ELR (cell line): ENCODE results near the gene CHST14.

Experiments used
- DNase-seq: peaks from one replicate; pipeline ENCODE4 v3.0.0-alpha.2; 2015; ENCODE audit warnings: low read depth

CHST14 gene, protein sequence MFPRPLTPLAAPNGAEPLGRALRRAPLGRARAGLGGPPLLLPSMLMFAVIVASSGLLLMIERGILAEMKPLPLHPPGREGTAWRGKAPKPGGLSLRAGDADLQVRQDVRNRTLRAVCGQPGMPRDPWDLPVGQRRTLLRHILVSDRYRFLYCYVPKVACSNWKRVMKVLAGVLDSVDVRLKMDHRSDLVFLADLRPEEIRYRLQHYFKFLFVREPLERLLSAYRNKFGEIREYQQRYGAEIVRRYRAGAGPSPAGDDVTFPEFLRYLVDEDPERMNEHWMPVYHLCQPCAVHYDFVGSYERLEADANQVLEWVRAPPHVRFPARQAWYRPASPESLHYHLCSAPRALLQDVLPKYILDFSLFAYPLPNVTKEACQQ

DNA sequence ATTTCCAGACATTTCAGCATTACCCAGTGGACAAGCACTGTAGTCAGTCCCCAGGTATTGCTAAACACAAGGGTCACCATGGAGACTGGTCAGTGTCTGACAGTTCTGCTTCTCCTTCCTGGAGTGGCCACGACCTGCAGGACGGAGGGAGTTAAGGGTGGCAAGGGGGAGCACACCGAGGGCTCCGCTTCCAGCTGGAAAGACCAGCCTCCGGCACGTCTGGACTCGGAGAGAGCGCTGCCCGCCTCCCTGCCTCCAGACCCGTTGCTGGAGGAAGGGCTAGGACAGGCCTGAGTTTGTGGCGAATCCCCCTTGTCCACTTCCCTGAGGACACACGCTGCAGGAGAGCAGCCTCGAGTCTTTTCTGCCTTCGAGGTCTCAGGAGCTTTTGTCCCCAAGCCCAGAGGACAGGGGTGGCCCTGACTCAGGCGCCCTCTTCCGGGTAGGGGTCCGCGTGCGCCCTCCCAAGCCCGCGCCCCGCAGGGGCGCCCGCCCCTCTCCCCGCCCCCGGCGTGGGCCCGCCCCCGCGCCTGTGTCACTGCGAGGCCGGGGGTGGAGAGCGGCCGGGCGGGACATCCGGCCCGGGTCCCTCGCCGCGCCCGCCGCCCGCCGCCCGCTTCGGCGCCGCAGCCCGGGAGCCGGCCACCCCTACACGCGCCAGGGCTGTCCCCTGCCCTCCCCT is at the start of gene CHST14:
TSS of gene CHST14 (plus strand) at position 562 of the 682 bp plus-strand sequence. CDS start 230 bp downstream, outside the sequence.
- DNase-seq, result peak; percentile 59

DNA sequence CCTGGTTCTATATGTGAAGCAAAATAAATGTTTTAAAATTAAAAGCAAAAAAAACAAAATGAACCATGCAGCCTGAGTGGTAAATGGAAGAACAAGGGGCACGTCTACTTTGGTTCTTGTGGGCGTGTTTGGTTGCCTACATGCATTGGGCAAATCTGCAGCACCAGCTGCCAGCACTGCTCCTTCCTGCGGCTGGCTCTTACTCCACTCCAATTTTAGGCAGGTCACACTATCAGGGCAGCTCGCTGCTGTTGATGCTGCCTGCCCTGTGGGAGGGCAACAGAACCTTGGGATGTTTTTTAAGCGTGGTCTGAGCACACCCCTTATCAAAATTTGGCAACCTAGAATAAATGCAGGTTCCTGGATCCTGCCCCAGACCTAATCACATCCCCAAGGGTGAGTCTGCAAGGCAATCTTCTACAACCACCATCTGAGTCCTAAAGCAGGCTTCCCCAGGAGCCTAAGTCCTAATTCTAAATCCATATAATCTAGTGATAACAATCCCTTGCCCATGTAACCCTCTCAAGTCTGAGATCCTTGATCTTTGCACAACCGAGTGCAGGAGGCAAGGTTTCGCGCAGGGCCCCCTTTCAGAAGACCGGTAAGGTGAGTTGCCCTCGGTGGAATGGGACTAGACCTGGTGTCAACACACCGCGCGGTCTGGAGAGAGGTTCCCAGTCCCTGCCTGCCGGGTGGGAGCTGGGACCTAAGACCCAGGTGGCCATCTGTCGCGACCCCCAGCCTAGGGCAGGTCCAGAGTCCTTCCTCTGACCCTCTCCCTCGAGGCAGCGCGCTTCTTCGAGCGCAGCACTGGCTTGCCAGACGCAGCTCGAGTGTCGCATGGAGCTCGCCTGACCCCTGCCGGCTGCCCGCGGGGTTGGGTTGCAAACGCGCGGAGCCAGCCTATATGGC is 49.3 kb upstream of the CHST14 start:
- DNase-seq, result peak; percentile 72

DNA sequence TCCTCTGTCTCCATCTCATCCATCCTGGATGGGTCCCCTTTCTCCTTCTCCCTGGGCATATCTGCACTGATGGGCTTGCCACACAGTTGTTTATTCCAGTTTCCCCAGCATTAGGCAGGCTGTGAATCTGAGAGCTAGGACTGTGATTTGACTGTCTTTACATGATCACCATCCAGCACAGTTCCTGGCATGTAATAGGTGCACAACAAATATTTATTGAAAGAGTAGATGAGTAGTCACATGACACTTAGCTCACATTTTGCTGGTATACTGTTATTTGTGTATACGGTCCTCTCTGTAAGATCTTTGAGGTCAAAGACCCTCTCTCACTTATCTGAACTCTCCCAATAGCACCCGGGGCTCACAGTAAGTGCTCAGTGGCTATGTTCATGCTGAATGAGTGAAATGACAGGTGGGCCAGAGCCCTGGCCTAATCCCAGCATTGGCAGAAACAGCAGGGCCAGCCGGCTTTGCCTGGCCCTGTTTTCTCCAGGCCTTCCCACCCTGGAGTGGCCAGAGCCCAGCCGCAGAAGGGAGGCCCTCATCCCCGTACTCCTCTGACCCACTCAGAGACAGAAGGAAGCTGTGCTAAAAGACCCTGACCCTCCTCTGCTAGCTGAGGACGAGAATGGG is 46.2 kb upstream of the CHST14 start:
- DNase-seq, result no peak

DNA sequence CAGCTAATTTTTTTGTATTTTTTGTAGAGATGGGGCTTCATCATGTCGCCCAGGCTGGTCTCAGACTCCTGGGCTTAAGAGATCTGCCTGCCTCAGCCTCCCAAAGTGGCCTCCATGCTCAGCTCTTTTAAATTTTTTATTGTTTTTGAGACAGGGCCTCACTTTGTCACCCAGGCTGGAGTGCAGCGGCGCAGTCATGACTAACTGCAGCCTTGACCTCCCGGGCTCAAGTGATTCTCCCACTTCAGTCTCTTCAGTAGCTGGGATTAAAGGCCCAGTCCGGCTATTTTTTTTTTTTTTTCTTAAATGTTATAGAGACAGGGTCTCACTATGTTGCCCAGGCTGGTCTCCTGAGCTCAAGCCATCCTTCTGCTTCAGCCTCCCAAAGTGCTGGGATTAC is 45.1 kb upstream of the CHST14 start:
- DNase-seq, result no peak

DNA sequence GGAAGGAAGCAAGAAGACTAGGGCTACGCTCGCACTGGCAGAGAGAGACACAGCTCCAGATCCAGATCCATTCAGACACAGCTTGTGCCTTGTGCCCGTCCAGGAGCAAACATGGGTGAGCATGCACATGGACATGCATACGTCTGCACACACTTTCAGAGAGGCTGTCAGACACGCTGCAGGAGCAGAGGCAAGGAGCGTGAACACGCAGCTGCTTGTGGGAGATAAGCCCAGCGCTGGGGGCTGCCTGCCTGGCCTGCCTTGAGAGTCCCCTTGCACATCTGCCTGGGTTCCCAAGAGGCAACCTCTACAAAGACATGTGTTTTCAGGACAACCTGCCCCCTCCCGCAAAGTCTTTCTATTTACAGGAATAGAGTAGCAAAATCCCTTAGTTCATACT is 43.6 kb upstream of the CHST14 start:
- no peak for DNase-seq

DNA sequence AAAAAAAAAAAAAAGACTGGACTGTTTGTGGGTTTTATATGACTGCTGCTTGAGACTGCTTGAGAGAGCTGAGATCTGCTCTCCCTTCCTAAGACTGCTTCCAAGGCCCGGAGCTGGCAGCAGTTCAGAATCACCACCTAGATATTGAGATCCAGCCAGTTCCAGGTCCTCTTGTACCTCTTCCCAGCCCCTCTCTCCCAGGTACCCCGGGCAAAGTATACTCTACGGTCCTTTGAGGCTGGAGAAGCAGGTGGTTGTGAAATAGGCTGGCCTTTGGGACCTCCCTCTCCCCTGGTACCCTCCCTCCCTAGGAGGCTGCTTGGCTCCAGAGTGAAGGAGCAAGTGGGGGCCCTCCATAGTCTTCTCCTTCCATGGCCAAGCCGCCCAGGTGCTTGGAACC is 42.6 kb upstream of the CHST14 start:
- DNase-seq, result no peak

DNA sequence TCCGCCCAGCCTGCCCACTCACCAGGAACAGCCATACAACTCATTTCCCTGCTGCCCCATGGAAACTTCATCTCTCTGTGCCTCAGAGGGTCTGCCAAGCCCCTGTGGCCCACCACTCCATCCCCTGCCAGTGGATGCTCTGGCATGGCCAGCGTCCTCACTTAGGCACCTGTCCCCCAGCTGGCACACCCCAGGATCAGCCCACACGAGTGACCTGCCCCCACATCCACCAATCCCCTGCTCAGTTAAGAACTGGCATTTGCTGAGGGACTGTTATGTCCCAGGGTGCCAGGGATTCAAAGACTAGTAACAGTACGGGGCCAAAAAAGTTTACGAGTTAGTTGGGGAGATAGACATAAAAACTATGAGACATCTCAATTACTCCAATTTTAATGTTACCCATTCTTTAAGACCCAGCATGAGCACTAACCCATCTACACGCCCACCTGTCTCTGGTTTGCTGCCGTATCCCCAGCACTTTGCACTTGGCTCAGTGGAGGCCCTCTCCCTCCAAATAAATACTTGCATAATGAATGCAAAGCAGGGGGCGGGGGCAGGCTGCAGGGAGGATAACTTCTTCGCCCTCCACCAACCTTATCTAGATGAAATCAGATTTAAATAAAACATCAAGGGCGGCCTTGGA is 41.6 kb upstream of the CHST14 start:
- no peak for DNase-seq

DNA sequence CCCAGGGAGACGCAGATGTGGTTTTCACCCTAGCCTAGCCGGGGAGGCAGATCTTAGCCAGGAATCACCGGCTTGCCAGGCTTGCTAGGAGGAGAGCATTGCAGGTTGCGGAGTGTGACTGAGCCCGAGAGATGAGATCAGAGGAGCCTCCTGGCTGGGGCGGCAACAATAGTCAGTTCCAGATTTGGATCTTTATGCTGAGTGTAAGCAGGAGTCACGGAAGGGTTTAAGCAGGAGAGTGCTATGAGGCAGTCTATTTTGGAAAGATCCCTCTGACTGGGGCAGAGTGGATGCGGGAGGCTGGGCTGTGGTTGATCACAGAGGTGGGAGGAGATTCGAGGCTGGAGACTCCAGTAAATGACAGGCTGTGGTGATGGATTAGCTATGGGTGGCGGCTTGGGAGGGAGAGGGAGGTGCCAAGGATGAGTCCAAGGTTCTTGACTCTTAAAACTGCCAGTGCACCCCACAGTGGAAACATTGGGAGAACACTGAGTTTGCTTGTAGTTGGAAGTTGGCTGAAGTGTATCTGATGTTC is 40.4 kb upstream of the CHST14 start:
- DNase-seq, result no peak

DNA sequence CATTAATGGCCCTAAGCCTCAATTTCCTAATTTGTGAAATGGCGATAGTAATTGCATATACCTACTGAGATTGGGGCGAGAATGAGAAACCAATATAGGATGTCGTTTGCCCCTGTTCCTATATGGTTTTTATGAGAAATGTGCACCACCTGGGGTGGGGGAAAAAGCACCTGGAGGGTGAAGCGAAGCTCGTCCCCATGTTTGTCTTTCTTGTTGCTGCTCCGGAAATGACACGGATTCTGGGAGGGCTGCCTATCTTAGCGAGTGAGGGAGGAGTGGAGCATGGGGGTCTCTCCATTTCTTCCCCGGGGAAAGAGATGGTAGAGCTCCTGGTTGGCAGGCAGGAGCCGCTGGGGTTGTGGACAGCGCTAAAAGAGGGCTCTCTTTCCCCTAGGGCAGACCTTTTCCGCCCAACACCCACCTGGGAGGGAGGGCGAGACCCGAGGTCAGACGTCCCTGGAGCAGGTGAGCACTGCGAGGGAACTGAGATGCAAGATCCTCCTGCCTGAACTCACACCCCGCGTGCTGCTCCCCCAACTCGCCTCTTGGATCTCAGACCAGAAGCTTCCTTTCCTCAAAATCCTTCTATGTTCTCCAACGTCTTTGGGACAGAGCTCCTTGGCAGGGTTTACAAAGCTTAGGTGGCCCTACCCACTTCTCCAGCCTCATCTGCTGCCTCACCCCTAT is 35.6 kb upstream of the CHST14 start:
- DNase-seq, result no peak

DNA sequence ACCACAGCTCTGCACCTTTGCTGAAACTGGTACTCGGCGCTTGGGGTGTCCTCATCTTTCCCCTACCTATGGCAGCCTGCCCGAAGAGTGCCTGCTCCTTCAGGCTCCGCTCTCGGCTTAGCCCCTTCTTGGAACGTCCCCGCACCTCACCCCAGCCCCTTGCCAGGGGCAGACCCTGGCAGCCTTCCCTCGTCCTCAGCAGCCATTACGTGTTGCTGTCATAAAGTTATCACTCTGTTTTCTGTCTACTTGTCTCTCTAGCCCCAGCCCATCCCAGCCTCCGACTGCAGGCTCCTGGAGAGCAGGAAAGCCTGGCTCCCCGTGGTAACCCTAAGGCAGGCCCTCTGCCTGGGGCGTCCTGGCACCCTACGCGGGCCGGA is 35.1 kb upstream of the CHST14 start:
- DNase-seq, result no peak

DNA sequence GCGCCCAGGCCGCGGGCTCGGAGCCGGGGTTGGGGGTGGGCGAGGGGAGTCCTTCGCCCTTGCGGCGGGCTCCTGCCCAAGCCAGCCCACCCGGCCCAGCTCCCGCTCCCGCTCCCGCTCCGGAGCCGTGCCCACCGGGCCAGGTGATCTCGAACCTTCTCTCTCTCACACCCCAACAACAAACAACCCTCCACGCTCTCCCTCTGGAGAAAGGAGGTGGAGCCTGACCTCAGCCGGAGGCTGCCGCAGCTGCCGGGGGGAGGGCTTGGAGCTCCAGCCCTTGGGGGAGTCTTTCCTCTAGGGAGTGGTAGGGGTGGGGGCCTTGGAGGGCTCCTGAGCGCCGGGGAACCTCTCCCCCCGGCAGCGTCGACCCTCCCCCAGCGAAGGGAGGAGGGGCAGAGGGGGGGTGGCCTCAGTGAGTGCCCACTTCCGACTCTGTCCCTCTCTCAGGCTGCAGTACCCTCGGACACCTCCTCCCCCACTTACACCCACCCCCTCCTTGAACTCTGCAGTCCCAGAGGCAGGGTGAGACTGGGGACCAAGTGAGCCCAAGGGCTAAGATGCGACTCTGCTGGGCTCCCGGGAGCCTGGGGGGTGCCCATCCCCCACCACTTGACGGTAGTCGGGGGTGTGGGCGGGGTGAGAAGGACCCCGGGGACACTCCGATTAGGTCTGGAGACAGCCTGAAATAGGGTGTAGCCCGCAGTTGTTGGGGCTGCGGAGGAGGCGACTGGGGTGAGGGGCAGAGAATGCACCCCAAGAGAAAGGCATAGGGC is 34.5 kb upstream of the CHST14 start:
- DNase-seq, result no peak

DNA sequence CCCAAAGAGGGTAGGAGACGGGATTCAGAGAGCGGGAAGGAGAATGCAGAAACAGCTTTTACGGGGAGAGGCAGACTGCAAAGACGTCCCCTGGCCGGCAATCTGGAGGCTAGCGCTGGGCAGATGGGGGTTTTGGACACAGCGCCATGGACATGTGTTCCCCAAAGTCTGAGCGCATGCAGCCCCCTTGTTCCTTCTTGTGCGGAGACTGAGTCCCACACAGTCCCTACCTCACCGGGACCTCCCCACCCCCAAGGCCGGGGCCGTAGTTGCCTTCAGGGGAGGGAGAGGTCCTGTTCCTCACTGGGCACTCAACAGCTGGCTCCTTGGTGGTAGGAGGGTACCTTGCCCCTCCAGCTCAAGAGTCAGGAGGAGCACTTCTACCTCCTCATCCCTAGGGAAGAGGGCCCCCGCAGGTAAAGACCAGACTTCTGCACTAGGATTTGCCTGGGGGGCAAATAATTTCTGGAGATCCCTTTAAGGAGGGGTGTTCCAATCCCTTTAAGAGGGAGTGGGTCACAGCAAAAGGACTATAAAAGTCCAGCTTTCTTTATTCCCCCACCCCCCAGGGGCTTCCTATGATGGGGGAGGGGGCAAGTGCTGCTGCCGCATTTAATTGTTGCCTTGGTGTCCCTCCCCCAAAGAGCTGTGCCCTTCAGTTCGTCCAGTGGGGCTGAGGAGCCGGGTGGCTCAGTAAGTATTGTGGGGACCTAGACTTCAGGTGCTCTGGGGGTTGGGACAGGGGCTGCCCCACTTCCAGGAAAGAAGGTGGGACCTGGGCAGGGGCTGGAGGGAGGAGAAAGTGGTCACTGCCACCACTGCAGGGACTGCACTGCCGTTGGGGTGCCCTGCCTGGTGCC is 33.7 kb upstream of the CHST14 start:
- no peak for DNase-seq

DNA sequence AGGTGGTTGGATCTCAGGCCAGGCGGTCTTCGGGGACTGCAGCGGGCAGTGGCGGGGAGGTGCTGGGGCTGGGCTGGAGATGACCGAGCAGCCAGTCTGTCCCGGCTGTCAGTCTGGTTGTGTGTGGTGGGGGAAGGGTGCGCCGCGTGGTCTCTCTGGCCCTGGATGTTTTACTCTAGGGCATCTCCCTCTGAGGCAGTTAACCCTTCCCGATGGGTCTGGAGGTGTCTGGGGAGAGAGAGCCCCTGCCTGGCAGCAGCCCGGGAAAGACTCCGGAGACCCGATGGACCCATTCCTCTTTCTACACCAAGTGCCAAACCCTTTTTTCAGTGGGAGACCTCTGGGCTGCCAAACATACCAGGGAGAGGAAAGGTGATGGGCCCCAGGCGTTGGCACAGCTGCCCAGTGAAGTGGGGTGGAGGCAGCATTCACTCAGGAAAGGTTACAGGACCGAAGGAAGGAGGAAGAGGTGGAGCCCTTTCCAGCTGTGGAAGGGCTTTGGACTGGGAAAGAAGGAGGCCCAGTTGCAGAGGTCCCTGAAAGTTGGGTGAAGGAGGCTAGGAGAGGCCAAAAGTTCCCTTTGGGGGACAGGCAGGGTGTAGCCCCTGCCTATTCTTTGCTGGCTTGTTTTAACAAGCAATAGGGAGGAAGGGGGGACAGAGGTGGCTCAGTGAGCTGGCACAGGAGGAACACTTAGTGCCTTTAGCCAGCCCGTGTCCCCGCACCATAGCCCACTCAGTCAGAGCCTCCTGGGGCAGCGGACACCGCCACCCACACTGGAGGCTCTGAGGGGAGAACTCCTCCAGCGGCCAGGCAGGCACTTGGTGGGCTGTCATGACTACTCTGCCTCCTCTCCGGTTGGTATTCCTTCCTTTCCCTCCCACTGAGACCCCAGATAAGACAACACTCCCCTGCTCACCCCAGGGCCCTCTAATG is 32.8 kb upstream of the CHST14 start:
- DNase-seq, result no peak

DNA sequence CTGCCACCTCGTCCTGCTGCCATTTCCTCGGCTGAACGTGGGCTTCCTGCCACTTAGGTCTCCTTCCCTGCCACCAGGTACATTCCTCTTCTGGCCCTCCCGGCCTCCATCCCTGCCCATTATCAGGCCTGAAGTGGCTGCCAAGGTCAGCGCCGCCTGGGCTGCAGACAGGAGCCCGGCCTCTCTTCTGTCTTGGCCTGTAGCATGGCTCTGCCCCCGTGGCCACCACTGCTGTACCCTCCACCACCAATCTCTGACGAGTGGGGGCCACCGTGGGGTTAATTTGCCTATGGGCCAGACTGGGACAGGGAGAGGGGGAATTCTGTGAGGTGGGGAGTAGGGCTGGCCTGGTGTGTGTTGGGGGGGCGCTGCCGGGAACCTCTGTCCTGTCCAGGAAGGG is 32.1 kb upstream of the CHST14 start:
- DNase-seq, result no peak

DNA sequence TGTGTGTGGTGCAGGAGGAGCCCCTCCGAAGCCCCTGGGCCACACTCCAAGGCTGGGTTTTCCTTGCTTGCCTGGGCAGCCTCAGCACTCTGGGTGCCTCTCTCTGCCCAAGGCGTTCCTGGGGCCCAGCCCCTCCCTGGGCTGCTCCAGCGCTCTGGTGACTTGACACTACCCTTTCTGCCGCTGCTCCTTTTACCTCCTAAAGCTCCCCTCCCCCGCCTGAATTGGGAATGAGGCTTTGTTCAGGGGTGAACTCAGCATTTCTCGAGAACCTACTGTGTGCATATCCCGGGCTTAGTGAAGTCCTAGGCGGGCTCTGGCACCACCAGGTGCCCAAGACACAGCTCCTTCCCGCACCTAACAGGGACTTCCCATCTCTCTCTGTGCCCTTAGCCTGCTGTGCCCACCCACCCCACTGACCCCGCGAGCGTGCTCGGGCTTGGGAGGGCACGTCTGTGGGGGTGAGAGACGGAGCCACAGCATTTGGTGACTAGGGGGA is 31.3 kb upstream of the CHST14 start:
- no peak for DNase-seq

DNA sequence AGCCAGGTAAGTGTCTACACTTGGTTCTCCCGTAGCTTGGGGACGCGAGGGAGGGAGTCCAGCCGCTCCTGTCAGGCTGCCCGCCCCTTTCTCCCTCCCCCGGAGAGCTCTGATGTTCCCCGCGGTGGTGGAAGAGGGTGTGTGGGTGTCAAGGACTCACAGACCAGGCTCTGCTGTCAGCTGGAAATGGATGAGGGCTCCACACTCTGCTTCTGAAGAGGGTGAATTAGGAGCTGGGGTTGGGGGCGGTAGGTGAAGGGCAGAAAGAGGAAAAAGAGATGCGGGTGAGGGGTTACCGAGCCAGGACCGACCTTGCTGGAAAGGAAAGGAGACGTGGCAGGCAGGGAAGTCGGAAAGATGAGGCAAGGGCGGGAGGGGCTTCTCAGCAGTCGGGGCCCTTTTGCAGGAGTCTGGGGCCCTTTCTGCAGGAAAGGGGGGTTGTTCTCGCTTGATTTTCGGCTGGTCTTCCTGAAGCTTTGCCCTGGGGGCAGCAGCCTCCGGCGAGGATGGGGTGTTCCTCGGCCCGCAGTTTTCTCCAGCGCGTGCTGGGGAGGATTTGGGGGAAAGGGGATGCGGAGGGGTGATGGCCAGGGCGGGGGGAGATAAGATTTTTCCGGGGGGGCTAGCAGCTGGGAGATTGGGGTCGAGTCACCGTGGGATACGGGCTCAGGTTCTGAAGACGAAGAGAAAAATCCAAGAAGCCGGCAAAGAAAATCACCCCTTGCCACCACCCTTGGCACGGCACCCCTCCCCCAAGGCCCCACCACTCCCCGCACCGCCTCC is 30.6 kb upstream of the CHST14 start:
- DNase-seq, result peak; percentile 45
